Esophagus mucosa (tissue), 1 donor: ENCODE data around the gene RERE. TPM values are rescaled to one million over a fixed set of nuclear protein-coding genes. Genes with fewer than 3 reads are reported as not detected.

ENCODE experiments used
- ATAC-seq: fragments of 200-7000 bp; cut with Tn5 transposase; one replicate; pipeline ENCODE4 v1.9.1; 2020
- total RNA-seq: library from RNA; stranded (reverse); gene quantifications from one replicate; pipeline ENCODE4 v1.2.4, GENCODE V29; 2023
- donor health status: DM: yes; HTN: yes; CAD: no.

RERE gene
- total RNA-seq, 1 donor from 2014 or later: 33.0 TPM

DNA sequence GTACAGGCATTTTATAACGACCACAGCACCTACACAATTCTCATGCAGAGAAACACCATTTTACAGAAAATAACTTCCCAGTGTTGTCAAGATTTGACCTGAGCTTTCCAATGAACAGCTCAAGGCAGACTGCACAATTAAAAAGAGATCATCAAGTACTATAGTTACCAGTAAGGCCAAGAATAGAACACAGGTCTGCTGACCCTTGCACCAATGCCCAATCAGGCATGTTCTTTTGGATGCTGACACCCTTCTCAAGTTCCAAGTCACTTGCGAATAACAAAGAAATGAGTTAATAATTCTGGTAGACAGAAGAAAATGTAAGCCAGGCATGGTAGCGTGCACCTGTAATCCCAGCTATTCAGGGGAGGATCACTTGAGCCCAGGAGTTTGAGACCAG, 397.6 kb downstream of the RERE start:
- no peak for ATAC-seq

DNA sequence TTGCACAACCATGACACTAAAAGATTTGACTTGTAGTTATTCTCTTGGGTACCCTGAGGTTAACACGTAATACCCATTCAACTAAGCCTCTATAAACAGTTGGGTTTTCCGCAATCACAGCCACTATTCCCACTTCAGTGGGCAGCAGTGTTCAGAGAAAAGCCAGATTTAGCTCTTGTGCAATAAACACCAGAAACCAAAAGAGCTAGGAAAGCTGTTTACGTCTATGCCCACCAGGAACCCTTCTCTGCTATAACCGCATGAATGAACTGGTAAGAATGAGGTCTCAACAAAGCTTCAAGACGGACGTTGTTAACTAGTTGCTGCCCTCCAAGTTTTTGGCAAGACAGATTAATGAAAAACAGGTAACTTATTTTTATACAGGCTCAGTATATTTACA, 398.3 kb downstream of the RERE start:
- ATAC-seq: no peak

GRCh38 chr1:8418301-8418700, 399.1 kb downstream of the RERE start:
- ATAC-seq: no peak

GRCh38 chr1:8417625-8418024, 399.8 kb downstream of the RERE start:
- ATAC-seq: no peak

DNA sequence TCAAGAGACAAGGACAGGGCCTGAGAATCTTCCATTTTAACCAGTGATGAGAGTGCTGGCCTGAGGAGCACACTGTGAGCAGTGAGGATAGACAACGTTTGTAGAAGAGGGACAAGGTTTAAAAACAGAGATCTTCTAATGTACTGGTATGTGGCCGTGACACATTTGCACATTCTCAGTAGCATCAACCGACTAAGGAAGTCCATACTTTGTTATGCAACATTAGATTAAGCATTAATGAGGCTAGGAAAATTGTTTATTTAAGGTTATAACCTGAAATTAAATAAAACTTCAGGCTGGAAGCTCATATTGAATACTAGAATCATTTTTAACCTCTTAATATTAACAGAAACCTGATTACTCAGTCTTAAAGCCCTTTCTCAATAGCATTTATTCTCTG, 400.6 kb downstream of the RERE start:
- ATAC-seq: no peak

- ATAC-seq: no peak
Observed at GRCh38 chr1:8415526-8416278, 401.7 kb downstream of the RERE start.

DNA sequence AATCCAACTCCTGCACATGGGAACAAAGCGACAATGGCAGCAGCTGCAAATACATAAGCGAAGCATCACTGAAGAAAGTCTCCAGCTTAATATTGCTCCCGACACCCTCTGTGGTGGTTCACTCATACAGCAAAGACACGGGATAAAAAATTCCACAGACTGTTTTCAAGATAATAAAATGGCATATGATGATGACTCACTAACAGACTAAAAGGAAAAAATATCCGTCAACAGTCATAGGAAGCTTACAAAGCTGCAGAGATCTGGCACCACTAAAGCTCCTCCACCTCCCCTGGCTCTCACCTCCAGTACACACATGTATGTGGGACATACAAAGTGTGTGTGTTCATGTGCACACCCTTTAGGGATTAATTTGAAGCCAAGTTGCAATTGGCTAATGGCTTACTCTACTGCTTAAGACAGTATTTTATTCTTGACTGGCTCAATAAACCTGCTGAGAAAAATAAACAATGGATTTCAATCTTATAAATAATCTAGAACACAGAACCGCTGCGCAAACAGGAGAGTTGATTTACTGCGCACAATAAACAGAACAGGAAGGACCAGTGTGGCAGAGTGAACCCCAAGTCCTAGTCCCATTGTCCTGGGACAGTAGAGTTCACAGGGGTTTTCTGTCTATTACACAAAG, 405.1 kb downstream of the RERE start:
- peak; percentile 87 for ATAC-seq

- ATAC-seq: no peak
Observed at GRCh38 chr1:8411803-8412182, 405.6 kb downstream of the RERE start.

DNA sequence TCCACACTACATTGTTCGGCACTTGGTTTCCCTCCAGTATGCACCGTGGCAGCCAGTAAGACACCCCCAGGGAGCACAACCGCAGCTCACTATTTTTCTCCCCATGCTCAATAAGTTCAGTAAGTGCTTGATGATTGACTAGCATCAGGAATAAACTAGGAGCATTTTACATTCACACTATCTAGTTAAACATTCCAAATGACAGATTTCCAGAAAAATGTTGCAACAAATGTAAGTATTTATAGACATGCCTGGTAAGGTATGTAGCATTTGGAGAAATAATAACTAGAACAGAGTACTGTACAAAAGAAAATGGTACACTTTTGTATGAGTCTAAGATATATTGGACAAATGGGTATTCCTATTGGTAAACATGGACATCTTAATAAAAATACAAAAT, 406.6 kb downstream of the RERE start:
- no peak for ATAC-seq

DNA sequence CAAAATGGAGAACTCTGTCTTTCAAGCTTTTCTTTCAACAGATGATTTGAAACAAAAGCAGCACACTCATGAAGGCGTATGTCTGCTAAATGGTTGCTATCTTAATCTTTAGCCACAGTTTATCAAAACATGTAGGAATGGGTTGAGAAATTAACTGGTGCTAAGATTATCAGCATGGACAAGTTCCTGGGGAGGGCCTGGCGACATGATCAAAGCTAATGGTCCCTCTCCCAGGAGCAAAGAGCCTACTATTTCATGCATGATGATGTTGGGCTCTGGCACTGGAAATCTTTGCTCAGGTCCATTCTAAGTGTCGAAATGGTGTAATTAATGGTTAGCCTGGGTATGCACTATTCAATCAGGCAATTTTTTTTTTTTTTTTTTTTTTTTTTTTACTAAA, 407.8 kb downstream of the RERE start:
- no peak for ATAC-seq

GRCh38 chr1:8409106-8409505, 408.3 kb downstream of the RERE start:
- ATAC-seq: peak; percentile 46

DNA sequence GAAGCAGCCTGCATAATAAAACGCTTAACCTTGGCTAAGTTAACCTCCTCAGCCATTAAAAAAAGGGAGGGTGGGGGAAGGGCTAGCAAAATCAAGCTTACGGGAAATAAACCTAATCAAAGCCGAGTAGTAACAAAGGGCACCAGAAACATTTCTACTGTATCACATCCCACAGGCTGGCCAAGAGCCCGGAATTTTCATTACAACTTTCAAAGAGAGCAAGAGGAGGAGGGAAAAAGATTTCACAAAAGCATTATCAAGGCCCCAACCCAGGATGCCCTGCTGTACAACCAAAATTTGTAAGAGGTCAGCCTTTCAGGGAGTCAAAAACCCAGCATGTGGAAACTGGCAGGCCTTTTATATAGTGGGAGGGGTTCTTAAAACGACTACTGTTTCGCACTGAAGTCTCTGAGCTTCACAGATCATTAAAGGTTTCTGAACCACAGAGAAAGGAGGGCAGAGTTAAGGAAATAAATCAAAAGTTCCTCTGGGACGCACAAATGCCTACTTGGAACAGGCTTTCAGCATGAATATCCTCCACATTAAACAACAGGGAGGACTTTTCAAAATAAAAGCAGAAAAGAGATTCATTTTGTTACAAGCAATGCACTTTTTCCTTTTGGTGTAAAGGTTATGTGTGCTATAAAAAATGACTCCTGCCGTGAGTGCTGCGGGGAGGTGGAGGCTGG, 409.1 kb downstream of the RERE start:
- no peak for ATAC-seq

DNA sequence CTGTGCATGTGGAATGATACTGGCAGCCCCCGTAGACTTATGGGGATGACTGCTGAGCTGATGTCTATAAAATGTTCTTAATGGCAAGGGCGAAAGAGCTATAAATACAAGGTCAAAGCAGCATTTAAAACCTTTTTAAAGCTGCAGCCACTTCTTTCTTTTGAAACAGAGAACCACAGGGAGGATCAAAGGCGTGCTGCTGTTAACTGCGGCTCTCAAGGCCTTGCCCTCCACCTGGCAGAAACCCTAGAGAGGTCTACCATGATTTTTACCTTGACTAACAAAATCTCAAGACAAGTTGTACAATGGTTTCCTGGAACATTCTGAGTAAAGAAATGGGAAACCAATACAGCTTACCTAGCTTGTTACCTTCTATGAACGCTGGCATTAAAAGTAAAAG, 409.8 kb downstream of the RERE start:
- no peak for ATAC-seq

GRCh38 chr1:8406960-8407359, 410.5 kb downstream of the RERE start:
- no peak for ATAC-seq

DNA sequence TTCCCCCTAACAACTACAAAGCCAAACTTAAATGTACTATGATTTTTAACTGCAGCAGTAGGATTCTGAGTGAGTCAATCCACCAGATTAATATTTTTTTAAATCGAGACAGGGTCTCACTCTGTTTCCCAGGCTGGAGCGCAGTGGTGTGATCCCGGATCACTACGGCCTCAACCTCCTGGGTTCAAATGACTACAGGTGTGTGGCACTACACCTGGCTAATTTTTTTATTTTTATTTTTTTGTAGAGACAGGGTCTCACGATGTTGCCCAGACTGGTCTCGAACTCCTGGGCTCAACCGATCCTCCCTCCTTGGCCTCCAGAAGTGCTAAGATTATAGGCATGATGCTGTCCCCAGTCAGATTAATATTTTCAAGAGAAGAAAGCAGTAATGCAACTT, 411.4 kb downstream of the RERE start:
- ATAC-seq: no peak

GRCh38 chr1:8404460-8405370, 412.7 kb downstream of the RERE start:
- no peak for ATAC-seq

GRCh38 chr1:8402109-8402710, 415.2 kb downstream of the RERE start:
- no peak for ATAC-seq

DNA sequence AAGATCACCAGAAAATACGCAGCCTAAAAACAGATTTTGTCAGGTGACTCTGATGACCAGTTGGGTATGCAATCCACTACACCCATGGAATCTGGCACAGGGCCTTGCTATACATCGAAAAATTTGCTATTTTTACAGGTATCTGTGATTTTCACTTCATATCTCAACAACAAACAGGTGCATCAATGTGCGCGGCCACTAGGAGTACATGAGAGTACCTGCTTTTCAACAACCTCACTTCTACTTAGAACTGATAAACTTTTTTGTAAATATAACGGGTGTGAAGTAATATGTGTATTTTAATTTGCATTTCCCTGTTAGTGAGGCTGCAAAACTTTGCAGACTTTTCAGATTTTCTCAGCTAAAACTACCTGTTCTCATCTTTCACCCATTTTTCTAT, 418.8 kb downstream of the RERE start:
- no peak for ATAC-seq

DNA sequence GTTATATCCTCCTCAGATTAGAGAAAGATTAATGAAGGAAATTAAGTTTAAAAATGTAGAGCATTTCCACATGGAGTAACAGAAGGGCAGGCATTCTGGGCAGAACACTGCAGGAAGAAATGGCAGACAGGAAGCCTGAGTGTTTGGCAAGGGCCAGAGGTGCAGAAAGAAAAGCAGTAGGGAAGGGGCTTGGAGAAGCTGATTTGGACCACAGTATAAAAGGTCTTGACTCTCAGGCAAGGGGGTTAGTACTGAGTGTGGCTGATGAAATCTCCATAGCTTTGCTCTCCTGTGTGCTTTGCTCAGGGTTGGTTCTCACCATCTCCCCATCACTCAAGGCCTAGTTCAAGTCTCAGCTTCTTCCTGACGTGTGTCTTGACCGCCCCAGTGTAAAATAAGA, 419.4 kb downstream of the RERE start:
- ATAC-seq: no peak

- no peak for ATAC-seq
Observed at GRCh38 chr1:8397511-8397910, 419.9 kb downstream of the RERE start.

DNA sequence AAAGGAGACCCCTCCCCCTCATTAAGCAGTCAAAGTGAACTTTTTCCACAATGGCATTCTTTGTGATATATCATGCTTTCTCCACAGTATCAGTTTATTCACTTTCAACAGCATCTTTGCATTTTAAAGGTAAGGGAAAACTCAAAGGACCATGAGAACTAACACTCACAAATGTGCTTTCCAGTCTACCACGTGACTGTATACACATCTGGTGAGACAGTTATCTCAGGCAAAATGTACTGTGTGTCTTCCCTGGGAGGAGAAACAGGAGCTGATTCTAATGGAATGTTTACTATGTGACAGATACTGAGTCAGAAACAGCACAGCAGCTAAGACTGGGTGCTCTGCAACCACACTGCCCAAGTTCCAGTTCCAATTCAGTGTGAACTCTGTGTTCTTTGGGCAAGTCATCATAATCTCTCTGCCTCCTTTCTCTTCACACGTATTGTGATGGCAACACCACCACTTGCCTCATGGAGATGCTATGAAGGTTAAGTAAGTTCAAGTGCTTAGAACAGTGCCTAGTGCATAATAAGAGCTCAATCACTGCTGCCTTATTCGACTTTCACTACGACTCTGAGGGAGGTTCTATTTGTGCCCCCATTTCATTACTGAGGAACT, 420.5 kb downstream of the RERE start:
- peak; percentile 60 for ATAC-seq
